Kidney tubule cell (primary cell): ENCODE data around the gene TNFRSF6B.
"Not testable (repeated sequence)": the region's sequence is repeated elsewhere in the genome, so short reads cannot be mapped to it uniquely, and the experiment has no call there.

Experiments used
- DNase-seq: peaks from one replicate; pipeline ENCODE4 v3.0.0-alpha.2; 2018; ENCODE audit warnings: low spot score

TNFRSF6B gene

GRCh38 chr20:63663332-63664066 is 33.0 kb upstream of the TNFRSF6B start:
- no peak for DNase-seq

GRCh38 chr20:63664143-63664851 is 32.2 kb upstream of the TNFRSF6B start:
- DNase-seq = no peak

- DNase-seq = no peak
Observed at GRCh38 chr20:63664861-63665594, 31.4 kb upstream of the TNFRSF6B start.

GRCh38 chr20:63665708-63666107 is 30.7 kb upstream of the TNFRSF6B start:
- DNase-seq = no peak

- DNase-seq = no peak
Observed at GRCh38 chr20:63667858-63668257, 28.6 kb upstream of the TNFRSF6B start.

DNA sequence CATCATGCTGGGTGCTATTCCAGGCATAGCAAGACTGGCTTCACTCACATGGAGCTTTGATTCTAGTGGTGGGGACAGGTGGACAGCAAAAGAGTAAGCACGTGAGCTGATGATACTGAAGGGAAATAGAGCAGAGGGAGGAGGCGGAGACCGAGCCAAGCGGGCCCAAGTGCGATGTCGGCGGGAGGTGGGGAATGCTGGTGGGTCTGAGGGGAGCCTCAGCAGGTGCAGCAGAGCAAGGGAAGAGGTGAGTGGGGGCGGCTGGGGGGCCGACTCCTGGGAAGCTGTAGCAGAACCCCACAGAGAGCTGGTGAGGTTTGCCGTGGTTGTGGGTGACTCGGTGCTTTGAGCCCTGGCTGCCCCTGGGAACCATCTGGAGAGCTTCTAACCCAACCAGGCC is 28.1 kb upstream of the TNFRSF6B start:
- DNase-seq = no peak

GRCh38 chr20:63671695-63672094 is 24.8 kb upstream of the TNFRSF6B start:
- not testable (repeated sequence) for DNase-seq

DNA sequence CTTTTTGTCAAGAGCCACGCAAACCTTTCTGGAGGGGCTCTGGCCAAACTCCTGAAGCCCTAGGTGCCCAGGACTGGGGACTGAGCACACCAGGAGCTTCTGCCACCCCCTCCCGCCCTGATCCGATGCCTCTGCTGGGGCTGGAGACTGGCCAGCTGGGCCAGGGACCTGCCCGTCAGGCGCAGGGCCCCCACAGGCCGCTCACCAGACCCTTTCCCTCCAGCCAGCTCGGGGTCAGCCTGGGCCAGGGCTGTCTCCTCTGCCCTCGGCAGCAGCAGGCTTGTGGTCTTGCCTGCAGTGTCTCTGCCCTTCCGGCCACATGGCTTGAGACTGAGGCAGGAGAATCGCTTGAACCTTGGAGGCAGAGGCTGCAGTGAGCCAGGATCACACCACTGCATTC is 23.8 kb upstream of the TNFRSF6B start:
- no peak for DNase-seq

- no peak for DNase-seq
Observed at GRCh38 chr20:63673951-63674350, 22.5 kb upstream of the TNFRSF6B start.

DNA sequence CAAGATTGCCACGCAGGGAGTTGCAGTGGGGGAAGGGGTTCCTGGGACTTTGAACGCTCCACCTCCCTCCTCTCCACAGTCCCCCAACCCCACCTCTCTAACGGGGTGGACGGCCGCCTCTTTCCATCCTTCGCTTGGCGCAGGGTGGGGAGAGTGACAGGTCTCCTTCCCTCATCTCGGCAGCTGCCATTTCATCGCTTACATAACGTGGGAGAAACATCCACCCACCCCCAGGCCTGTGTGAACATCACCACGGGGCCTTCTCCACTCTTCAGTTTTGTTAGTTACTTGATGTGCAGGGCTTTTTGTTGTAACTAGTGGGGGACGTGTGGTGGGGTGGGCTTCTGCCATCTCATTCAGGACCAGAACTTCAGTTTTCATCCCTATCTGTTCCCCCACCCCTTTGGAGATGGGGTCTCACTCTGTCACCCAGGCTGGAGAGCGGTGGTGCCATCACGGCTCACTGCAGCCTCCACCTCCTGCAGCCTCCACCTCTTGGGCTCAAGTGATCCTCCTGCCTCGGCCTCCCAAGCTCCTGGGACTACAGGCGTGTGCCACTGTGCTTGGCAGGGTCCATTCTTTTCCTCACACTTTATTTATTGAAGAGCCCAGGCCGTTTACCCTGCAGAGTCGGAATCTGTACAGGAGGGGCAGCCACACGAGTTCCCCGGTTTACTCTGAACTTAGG is 20.6 kb upstream of the TNFRSF6B start:
- no peak for DNase-seq

DNA sequence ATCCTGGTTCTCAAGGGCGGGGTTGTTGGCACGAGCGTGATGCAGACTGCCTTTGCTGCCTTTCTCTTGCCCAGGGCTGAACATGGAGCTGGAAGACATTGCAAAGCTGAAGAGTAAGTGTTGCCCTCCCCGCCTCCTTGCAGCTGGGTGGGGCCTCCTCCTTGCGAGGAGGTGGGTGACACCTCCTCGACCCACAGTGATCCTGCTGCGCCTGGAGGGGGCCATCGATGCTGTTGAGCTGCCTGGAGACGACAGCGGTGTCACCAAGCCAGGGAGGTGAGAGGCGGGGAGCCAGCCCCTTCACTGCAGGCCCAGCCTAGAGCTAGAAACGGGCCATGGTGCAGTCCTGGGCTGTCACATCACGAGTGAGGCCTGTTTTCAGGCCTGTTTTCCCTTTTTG is 18.4 kb upstream of the TNFRSF6B start:
- no peak for DNase-seq

DNA sequence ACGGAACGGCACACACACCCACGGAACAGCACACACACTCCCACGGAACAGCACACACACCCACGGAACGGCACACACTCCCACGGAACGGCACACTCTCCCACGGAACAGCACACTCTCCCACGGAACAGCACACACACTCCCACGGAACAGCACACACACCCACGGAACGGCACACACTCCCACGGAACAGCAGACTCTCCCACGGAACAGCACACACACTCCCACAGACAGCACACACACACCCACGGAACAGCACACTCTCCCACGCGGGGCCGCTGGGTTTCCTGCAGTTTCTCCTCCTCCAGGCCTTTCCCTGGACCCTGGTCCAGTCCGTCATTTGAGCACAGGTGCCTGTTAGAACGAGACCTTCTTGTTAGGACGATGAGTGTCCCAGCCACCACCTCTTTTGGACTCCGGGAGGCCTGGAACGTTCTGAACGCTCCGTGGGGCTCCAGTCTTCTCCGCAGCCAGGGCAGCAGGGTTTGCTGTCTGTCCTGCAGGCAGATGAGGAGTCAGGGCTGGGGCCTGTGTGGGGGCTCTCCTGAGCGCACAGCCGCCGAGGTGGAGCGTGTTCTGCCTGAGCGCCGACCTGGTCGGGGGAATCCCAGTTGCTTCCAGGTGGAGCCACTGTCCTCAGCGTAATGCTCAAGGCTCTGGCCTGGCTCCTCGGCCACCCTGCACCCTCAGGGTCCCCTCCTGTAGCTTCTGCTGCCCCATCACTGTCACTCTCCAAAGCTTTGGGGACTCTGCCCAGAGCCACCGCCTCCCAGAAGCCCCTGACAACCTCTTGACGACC is 17.6 kb upstream of the TNFRSF6B start:
- DNase-seq = no peak

- DNase-seq = no peak
Observed at GRCh38 chr20:63679799-63680305, 16.6 kb upstream of the TNFRSF6B start.

GRCh38 chr20:63680427-63680826 is 16.0 kb upstream of the TNFRSF6B start:
- DNase-seq = no peak

DNA sequence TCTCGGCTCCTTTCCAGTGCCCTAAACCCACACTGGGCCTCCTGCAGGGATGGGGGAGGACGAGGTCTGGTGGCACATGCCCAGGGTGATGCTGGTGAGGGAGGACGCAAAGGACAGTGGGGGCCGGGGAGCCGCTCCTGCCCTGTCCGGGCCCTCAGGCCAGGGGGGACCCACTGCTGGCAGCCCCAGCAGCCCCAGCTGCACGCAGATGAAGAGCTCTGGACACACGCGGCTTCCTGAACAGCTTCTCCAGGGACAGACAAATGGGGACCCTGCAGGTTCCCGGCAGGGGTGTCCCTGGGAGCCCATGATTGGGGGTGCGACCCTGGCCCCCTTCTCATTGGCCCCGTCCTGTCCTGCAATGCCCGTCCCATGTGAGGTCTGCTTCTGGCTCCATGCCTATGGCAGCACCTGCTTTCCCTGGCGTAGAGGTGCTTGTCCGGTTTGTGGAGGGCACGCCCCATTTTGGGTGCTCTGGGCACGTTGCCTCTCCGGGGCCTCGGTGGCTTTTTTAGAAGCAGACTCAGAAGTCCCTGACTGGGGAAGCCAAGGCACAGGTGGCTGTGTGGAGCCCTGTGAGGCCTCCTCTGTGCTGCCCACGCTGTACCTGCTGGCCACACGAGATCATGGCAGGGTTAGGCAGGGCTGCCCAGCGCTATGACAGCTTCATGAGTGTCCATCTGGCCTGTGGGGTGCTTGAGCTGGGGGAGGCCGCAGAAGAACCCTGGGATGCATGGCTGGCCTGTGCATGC is 15.4 kb upstream of the TNFRSF6B start:
- DNase-seq = no peak

DNA sequence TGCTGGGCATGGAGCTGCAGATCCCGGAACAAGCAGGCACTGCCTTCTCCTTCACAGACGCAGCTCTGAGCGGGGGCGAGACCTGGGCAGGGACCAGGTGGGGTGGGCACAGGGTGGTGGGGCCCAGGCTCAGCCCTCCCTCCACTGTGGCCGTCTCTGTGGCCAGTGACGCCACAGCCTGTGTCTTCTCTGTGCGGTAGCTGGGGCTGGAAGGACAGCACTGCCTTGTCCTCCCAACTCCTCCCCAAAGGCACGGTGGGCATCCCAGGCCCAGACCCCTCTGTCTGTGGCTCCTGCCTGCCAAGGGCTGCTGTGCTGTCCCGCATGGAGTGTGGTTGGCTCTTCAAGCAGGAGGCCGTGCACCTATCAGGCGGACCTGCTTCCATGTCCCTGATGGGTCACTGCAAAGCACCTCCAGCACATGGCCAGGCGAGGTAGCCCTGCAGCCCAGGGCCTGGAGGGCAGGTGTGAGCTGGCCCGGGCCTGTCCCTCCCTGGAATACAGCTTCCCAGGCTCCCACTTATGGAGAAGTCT is 14.8 kb upstream of the TNFRSF6B start:
- no peak for DNase-seq

- peak; percentile 100 for DNase-seq
Observed at GRCh38 chr20:63682384-63683139, 13.9 kb upstream of the TNFRSF6B start.

GRCh38 chr20:63685269-63686026 is 11.0 kb upstream of the TNFRSF6B start:
- DNase-seq = no peak

- no peak for DNase-seq
Observed at GRCh38 chr20:63686094-63686491, 10.4 kb upstream of the TNFRSF6B start.
